ENCODE results near the gene TENT4A. TPM values are rescaled to one million over a fixed set of nuclear protein-coding genes. Genes with fewer than 3 reads are reported as not detected.
A peak's percentile ranks its signal among the peaks of the same experiment; 100 is the strongest.
"Not testable (repeated sequence)": the region's sequence is repeated elsewhere in the genome, so short reads cannot be mapped to it uniquely, and the experiment has no call there.

TENT4A gene
- total RNA-seq, 1 experiment from 2014 or later, result 39.3 TPM

- peak overlapping the region; percentile 54 for H3K4me3 ChIP-seq (ENCODE audit: low read length)
- no peaks in the 10 kb centered on the region for H3K27me3 ChIP-seq (ENCODE audit: low read length)
- no peaks in the 10 kb centered on the region for H4K20me1 ChIP-seq (ENCODE audit: low read length)
- ChIA-PET POLR2A (ENCODE audit: unreplicated experiment) (no interaction called here), CTCF (interaction anchor here (0.5 kb wide), 1 partner anchor 972 kb away, joined by 3 read pairs; no protein-coding TSS in a partner anchor)
- no peak for TF ChIP-seq EZH2phosphoT487 (IDR thresholded peaks at IDR 0.05; ENCODE audit: borderline replicate concordance, low read length)
- no peak for TF ChIP-seq EZH2 (IDR thresholded peaks at IDR 0.05; ENCODE audit: low read length, unreplicated experiment)
- TF ChIP-seq CTCF (conservative IDR thresholded peaks at IDR 0.05; ENCODE audit: low read depth, low read length), result no peak
- no peaks in the 10 kb centered on the region for H3F3A ChIP-seq (ENCODE audit: low read length, unreplicated experiment)
- no peaks in the 10 kb centered on the region for H3K9me2 ChIP-seq (replicated peaks; ENCODE audit: low read length)
- no peak overlapping the region for H3K27ac ChIP-seq (ENCODE audit: low read length)
- H3K9me3 ChIP-seq (ENCODE audit: low read length), result no peaks in the 10 kb centered on the region
- peaks cover 3% of the 10 kb centered on the region; the same call in 1 of the 2 replicates for H3K4me1 ChIP-seq (ENCODE audit: insufficient read depth, low read length)
- H2AFZ ChIP-seq (ENCODE audit: low read length), result peak overlapping the region; percentile 71
- no peak overlapping the region for H3K9ac ChIP-seq (ENCODE audit: low read length)
- no peaks in the 10 kb centered on the region for H3K79me2 ChIP-seq (ENCODE audit: low read length)
- H3K4me2 ChIP-seq (ENCODE audit: low read length), result peak overlapping the region; percentile 76
- intact Hi-C loops (cut with micrococcal nuclease), result no loop called here
- no peaks in the 10 kb centered on the region for H3K36me3 ChIP-seq (ENCODE audit: low read depth, low read length)
- peak; percentile 76 for DNase-seq
- peak; percentile 78 for ATAC-seq
- BruUV-seq (replicated peaks), result no TSS peak
These were observed 60.3 kb downstream of the TENT4A start for GRCh38 chr5:6773342-6774035.

GRCh38 chr5:6774207-6774606 lies 61.0 kb downstream of the TENT4A start:
- H3K9ac ChIP-seq (ENCODE audit: low read length); POLR2A ChIA-PET (ENCODE audit: unreplicated experiment); DNase-seq; H3K9me3 ChIP-seq (ENCODE audit: low read length); H2AFZ ChIP-seq (ENCODE audit: low read length); H3K4me2 ChIP-seq (ENCODE audit: low read length); ATAC-seq; BruUV-seq (replicated peaks); H4K20me1 ChIP-seq (ENCODE audit: low read length); H3K27me3 ChIP-seq (ENCODE audit: low read length); H3K9me2 ChIP-seq (replicated peaks; ENCODE audit: low read length); intact Hi-C loops (cut with micrococcal nuclease); H3K36me3 ChIP-seq (ENCODE audit: low read depth, low read length); H3K79me2 ChIP-seq (ENCODE audit: low read length); H3F3A ChIP-seq (ENCODE audit: low read length, unreplicated experiment); H3K4me1 ChIP-seq (ENCODE audit: insufficient read depth, low read length); H3K27ac ChIP-seq (ENCODE audit: low read length); H3K4me3 ChIP-seq (ENCODE audit: low read length); CTCF ChIA-PET: not testable (repeated sequence)

- POLR2A ChIA-PET (ENCODE audit: unreplicated experiment), result no interaction called here
- intact Hi-C loops (cut with micrococcal nuclease), result no loop called here
- DNase-seq (no peak), ATAC-seq (no peak)
- no peaks in the 10 kb centered on the region for H3K36me3 ChIP-seq (ENCODE audit: low read depth, low read length)
- BruUV-seq (replicated peaks), result no TSS peak
- H3K4me1 ChIP-seq (ENCODE audit: insufficient read depth, low read length), result peaks cover 3% of the 10 kb centered on the region; the same call in 1 of the 2 replicates
- H3K27ac ChIP-seq (ENCODE audit: low read length), result no peak overlapping the region
- H3K9me3 ChIP-seq (ENCODE audit: low read length), result no peaks in the 10 kb centered on the region
- TF ChIP-seq EZH2 (IDR thresholded peaks at IDR 0.05; ENCODE audit: low read length, unreplicated experiment), result no peak
- no peak for TF ChIP-seq EZH2phosphoT487 (IDR thresholded peaks at IDR 0.05; ENCODE audit: borderline replicate concordance, low read length)
- no peak for TF ChIP-seq CTCF (conservative IDR thresholded peaks at IDR 0.05; ENCODE audit: low read depth, low read length)
- H3K4me3 ChIP-seq (ENCODE audit: low read length), result no peak overlapping the region
- no peaks in the 10 kb centered on the region for H3K79me2 ChIP-seq (ENCODE audit: low read length)
- H4K20me1 ChIP-seq (ENCODE audit: low read length), result no peaks in the 10 kb centered on the region
- H3K9me2 ChIP-seq (replicated peaks; ENCODE audit: low read length), result no peaks in the 10 kb centered on the region
- CTCF ChIA-PET, result no interaction called here
- no peaks in the 10 kb centered on the region for H3K27me3 ChIP-seq (ENCODE audit: low read length)
- H3F3A ChIP-seq (ENCODE audit: low read length, unreplicated experiment), result no peaks in the 10 kb centered on the region
- H3K9ac ChIP-seq (ENCODE audit: low read length), result no peak overlapping the region
- H2AFZ ChIP-seq (ENCODE audit: low read length), result no peak overlapping the region
- no peak overlapping the region for H3K4me2 ChIP-seq (ENCODE audit: low read length)
These were observed 61.5 kb downstream of the TENT4A start for GRCh38 chr5:6774721-6775204.

Measured in PC-3 (cell line).